ENCODE measurements around the gene GAREM2.

Gene GAREM2

DNA sequence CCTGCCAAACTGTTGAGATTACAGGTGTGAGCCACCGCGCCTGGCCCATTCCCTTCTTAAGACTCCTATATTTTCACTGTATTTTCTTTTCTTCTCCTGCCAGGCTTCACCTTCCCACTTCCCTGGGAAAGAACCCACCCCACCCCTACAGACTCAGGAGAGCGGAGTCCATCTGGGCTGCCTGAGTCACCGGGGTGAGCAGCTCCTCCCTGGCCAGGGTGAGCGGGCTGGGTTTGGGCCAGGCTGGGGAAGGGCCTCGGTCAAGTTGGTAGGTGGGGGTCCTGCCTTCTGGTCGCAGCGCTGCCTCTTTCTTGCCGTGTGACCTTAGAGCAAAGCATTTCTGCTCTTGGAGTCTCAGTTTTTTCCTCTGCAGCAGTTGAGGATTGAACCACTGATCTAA lies 2.1 kb upstream of the GAREM2 start:
- DNase-seq: no peak

DNA sequence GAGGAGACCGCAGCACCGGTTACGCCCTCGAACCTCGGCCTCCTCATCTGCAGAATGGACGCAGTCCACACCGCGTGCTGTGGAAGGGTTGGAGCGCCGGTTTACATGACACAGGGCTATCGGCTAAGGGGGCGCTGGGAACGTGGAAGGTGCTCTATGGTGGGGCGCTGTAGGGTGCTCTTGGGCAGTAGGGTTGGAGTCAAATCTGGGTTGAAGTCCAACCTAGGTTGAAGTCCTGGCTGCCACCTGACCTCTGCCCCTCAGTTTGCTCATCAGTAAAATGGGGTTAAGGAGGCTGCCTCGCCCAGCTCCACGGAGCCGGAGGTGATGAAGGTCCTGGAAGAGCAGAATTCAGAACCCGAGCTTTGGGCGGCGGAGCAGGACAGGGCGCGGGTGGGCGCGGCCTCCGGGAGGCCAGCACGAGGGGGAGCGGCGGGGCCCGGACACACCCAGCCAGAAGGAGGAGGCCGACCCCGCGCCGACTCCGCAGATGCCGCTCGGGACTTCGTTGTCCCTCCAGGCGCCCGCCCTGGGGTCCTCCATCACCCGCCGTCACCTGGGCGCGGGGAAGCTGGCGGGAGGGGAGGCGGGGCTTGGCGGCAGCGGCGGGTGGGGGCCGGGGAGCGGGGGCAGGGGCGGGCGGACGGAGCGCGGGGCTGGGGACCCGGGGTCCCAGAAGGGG lies 558 bp upstream of the GAREM2 start:
- no peak for DNase-seq

DNA sequence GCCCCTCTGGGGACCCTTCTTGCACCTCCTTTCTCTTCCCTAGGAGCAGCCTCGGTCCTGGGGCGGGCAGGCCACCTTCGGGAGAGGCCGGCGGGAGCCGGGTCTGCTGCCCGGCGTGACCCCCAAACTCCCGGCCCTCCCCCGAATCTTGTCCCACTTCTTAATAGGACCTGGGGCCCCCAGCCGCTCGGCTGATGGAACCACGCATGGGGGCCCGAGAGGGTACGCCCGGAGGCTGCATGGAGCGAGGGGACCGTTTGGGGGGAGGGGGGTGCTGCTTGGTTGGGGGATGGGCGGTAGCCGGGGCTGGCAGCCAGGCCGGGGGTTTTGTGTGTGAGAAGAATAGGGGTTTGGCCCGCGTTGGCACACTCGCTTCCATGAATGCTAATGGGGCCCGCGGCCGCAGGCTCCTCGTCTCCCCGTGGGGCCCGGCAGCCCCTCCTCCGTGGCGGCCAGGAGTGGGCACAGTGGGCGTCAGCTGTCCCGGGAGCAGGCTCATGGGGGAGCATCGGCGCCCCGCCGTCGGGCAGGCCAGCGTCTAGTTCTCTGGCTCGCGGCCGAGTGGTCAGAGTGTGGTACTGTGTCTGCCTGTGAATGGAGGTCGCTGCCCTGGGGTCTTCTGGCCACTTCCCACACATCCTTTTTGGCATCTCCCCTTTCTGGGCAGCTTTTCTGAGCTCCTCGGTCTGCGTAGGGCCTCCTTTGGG lies 1.0 kb downstream of the GAREM2 start:
- no peak for DNase-seq

DNA sequence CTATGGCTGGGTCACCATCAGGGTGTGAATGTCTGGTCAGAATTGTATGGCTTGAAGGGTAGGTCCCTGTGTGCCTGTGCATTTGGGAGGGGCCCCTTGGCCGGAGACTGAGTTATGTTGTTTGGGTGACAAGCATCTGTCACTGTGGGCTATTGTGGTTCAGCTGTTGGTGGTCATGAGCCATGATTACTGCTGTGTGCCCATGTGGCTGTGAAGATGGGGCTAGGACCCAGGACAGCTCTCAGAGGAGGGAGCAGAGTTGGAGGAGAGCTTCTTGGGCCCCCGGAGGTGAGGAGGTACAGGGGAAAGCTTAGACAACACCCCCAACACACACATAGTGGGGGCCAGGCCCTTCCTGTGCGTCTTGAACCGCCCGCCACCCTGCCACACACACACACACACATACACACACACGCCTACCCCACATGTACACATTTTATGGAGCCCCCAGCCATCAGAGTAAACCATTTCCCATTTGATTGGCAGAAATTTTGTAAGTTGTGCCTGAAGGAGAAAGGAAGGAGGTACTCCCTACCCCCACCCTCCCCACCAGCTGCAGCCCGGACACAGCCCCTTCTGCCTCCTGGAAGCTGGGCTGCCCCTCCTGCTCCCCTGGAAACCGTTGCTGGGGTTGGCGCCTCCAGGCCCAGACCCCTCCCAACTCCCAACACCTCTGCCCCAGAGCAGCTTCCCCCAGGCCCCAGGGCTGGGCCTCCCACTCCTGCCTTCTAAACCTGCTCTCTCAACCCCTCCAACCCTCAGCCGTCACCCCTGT lies 2.0 kb downstream of the GAREM2 start:
- no peak for DNase-seq

DNA sequence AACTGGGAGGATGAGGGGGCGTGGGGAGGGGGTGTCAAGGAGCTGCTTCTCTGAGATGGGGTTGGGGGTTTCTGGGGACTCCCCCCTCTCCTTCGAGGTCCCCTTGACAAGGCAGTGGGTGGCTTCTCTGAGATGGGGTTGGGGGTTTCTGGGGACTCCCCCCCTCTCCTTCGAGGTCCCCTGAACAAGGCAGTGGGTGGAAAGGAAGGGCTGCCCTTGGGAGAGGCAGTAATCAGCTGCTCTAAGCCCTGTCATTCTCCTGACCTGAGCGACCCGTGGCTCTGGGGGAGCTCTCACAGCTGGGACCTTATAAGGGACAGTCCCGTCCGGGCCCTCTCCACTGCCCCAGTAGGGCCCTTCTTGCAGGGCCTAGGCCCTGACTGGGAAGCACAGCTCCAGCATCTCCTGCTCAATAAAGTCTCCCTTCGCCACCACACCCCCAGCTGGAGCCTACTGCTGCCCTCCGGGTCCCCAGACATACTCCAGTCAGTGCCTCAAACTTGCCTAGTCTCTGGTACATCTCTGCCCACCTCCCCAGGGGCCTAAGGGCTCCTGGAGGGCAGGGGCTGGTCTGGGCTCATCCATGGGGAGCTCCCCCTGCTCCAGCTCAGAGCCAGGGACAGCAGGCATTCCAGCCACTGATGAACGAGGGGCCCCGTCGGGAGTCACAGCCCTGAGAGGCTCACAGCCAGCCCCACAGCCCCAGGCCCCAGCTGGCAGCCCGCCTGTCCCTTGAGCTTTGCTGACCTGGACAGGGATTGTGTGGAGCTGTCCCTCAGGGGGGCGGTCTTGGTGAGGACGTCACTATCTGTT lies 2.8 kb downstream of the GAREM2 start:
- no peak for DNase-seq

DNA sequence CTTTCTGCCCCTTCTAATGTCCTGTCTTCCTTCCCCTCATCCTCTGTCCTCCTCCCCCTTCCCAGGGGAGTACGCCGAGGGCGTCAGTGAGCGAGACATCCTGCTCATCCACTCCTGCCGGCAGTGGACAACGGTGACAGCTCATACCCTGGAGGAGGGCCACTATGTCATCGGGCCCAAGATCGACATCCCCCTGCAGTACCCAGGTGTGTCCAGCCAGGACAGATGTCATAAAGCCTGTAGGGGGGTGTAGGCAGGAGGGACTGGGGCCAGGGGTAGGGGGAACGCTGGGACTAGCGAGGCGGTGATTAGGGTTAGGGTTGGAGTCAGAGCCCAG lies 3.4 kb downstream of the GAREM2 start:
- no peak for DNase-seq

DNA sequence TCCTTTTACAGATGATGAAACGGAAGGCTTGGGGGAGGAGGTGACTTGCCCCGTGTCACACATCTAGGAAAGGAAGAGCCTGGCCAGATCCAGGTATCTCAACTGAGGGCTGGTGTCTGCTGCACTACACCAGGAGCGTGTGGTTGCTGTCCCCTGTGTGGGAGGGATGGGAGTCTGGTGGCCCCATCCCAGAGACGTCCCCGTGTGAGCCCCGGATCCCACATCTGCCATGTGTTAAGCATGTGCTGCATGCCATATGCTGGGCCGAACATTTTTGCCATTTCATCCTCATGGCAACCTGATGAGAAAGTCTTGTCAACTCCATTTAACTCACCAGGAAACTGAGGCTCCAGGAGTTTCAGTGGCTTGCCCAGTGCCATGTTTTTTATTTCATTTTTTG lies 4.2 kb downstream of the GAREM2 start:
- no peak for DNase-seq

DNA sequence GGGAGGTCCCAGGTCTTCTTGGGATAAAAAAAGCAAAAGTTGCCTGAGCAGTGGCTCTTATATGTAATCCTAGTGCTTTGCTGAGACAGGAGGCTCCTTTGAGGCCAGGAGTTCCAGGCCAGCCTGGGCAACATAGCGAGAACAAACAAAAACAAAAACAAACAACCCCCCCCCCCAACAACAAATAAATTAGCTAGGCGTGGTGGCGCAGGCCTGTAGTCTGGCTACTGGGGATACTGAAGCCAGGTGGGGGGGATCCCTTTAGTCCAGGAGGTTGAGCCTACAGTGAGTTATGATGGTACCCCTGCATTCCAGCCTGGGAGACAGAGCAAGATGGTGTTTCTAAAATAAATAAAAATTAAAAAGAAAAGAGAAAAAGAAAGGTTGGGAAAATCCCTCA lies 5.4 kb downstream of the GAREM2 start:
- DNase-seq: no peak

DNA sequence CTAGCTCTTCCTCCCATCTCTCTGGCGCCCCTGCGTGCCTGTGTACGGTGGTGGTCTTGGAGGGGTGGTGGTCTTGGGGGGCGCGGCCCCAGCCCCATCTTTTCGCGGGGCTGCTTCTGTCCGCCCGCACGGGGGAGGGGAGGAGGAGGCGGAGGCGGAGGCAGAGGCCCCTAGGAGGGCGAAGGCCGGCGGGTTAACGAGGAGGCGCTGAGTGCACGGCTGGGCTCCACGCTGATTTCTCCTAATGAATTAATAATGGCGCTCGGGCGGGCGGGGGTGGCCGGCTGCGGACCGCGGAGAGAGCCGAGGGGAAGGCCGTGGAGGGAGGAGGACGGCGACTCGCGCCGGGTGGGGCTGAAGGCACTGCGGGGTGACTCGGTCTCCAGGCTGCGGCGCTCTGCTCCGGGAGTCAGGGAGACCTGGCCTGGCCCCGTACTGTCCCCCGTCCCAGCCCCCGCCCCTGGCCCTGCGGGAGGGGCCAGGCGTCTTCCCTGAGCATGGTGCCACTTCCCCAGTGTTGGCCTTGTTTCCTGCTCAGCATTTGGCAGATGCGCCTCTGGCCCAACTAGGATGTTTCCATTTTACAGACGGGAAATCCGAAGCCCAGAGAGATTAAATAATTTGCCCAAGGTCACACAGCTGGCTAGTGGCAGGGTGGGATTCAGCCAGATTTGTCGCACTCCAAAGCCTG lies 6.0 kb downstream of the GAREM2 start:
- DNase-seq: no peak

DNA sequence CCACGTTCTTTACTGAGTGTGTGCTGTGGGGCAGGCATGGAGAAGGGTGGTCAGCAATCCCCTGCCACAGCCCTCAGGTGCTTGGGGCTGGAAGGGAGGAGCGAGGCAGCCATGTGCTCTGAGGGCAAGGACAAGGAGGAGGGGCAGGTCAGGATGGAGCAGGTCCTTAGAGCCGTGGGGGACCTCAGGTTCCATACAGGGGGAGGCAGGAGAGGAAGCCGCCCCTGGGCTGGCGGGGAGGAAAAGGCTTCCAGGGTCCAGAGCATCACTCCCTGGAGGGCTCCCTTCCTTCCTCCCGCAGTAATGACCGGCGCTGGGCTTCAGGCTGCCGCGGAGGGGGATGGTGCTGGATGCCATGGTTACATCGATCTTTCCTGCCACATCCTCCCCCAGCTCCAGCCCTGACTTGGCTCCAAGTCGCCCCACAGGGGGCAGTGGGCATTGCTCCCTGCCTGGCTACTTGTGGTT lies 6.6 kb downstream of the GAREM2 start:
- no peak for DNase-seq

DNA sequence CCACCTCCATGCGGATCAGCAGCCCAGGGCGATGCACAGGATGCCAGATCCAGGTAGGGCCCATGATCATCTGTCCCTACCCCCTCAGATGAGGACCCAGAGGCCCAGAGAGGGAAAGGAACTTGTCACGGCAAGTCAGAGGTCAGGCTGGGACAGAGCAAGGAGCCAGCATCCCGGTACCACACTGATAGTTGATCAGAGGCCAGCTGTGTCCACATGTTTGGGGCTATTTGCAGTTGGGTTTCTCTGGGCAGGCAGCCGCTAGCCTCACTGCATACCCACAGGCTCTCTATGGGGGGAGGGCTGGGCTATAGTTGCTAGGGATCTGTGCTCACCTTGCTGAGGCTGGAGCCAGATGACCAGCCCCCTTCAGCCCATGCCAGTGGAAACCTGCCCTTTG lies 9.6 kb downstream of the GAREM2 start:
- no peak for DNase-seq

DNA sequence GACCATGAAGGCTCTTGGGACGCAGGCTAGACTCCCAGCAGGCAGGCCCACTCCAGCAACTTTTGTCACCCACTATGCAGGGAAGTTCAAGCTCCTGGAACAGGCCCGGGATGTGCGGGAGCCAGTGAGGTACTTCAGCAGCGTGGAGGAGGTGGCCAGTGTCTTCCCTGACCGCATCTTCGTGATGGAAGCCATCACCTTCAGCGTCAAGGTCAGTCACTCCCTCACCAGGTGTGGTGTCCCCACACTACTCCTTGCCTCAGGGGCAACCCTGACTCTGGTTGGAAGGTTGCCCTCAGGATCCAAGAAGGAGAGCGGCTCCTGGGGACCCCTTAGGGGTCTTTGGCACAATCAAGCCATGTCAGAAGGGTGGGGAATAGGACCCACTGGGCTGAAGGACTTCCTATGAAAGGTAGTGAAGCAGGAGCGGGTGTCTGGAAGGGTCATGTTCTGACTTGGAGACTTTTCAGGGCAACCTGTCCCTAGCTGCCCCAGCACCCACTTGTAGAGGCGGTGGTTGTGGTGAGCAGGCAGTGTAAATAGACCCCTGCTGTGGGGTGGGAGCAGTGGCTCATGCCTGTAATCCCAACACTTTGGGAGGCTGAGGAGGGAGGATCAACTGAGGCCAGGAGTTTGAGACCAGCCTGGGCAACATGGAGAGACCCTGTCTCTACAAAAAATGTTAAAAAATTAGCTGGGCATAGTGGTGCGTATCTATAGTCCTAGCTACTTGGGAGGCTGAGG lies 10.2 kb downstream of the GAREM2 start:
- DNase-seq: no peak

DNA sequence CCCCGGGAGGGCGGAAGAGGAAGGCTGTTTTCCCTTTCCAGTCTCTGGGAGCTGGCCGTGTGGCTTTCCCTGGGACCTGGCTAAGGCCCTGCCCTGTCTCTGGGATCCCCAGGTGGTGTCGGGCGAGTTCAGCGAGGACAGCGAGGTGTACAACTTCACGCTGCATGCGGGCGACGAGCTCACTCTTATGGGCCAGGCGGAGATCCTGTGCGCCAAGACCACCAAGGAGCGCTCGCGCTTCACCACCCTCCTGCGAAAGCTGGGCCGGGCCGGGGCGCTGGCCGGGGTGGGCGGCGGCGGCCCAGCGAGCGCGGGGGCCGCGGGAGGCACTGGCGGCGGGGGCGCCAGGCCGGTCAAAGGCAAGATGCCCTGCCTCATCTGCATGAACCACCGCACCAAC lies 11.2 kb downstream of the GAREM2 start:
- no peak for DNase-seq

DNA sequence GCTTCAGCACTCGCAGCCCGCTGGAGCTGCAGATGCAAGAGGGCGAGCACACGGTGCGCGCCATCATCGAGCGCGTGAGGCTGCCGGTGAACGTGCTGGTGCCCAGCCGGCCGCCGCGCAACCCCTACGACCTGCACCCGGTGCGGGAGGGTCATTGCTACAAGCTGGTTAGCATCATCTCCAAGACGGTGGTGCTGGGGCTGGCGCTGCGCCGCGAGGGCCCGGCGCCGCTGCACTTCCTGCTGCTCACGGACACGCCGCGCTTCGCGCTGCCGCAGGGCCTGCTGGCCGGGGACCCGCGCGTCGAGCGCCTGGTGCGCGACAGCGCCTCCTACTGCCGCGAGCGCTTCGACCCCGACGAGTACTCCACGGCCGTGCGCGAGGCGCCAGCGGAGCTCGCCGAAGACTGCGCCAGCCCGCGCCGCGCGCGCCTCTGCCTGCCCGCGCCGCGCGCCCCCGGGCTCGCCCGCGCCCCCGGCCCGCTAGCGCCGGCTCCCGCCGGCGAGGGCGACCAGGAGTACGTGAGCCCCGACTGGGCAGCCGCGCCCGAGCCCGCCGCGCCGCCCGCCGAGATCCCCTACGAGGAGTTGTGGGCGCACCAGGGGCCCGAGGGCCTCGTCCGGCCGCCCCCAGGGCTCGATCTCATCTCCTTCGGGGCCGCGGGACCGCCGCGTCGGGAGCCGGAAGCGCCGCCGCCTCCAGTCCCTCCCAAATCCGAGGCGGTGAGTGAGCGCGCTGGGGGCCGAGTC lies 11.8 kb downstream of the GAREM2 start:
- DNase-seq: no peak

DNA sequence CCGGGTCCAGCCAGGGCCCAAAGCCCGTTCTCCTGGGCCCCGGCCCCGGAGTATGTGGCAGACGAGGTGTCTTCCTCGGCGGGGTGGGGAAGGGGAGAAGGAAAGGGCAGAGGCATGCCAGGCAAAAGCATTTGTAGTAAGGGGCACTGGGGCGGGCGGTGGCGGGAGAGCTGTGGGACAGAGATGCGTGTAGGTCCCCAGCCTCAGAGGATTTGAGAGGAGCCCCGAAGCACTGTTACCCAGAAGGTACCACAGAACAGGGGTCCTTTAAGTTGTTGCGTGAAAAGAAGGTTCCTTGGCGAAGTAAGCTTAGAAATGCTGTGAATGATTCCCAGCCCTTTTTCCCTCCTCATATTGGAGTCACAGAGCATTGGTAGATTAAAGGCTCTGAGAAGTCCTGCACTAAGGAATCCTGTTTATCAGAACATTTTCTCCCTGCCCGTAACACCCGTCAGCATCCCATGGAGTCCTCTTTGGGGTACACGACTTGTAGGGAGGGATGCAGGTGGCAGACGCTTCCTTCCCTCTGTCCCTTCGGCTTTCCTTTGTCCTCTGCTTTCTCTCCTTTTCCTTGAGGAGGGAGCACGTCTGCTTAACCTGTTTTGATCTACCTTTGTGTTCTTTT lies 12.5 kb downstream of the GAREM2 start:
- DNase-seq: no peak

DNA sequence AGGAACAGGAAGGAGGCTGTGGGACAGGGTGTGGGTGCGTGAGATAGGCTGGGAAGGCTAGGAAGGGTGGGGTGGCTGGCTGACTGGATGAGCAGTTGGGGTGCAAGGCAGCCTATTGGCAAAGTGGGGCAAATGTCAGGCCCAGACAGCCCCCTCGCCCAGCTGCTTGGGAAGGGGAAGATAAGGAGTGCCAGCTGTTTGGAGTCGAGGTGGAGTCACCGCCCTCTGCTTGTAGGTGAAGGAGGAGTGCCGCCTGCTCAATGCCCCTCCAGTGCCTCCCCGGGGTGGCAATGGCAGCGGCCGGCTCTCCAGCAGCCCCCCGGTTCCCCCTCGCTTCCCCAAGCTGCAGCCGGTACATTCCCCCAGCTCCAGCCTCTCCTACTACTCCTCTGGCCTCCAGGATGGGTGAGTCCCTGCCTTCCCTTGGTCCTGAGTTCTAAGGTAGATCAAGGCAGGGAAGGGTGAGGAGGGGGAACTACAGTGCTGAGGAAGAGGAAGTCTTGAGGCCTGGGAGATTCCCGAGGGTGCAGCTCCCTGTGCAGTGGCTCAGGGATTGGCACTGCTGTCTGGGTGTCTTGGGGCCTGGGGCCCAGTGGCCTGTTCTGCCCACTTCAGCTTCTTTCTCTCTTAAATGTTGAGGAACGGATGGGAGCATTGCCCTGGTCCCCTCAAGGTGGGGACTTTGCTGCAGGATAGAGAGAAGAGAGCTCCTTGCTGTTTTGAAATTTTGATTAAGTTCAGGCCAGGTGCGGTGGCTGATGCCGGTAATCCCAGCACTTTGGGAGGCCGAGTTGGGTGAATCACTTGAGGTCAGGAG lies 13.3 kb downstream of the GAREM2 start:
- no peak for DNase-seq

DNA sequence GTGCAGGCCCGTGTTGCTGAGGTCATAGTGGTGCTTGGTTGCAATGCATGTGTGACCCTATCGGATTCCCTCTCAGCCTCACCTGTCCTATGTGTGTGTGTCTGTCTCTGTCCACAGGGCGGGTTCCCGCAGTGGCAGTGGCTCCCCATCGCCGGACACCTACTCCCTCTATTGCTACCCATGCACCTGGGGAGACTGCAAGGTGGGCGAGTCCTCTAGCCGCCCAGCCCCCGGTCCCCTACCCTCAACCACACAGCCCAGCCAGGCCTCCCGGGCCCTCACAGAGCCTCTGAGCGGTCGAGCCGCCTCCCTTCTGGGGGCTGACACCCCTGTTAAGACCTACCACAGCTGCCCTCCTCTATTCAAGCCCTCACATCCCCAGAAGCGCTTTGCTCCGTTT lies 14.2 kb downstream of the GAREM2 start:
- DNase-seq: no peak

DNA sequence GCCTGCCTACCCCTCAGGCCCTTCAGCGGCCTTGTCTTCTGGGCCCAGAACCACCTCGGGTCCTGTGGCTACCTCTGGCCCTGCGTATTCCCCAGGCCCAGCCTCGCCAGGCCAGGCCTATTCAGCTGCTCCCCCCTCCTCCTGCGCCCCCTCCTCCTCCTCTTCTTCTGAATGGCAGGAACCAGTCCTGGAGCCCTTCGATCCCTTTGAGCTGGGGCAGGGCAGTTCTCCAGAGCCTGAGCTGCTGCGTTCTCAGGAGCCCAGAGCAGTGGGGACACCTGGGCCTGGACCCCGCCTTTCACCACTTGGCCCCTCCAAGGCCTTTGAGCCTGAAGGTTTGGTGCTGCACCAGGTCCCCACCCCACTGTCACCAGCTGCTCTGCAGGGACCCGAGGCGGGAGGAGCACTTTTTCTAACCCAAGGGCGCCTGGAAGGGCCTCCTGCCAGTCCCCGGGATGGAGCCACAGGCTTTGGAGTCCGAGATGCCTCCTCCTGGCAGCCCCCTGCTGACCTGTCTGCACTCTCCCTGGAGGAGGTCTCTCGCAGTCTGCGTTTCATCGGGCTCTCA lies 14.7 kb downstream of the GAREM2 start:
- DNase-seq: no peak

DNA sequence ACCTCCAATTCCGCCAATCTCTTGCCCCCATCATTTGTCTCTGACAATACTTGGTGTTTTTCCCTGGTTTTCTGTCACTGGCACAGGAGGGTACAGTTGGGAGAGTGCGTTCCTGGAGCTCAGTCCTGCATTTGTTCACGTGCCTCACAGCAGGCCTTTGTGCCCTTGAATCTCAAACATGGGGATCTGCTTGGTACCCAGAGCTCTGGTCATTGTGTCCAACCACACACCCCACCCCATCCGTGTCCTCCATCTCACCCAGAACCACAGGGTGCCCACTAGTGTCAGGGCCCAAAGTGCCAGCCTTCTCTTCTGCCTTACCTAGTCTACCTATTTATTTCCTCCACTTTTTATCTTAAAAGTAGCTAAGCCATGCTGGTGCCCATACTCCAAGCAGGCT lies 16.2 kb downstream of the GAREM2 start:
- no peak for DNase-seq

Measured in NCI-H226 (cell line).